Peyer's patch (tissue), 4 donors: ENCODE results near the gene CD44. TPM values are rescaled to one million over a fixed set of nuclear protein-coding genes. Genes with fewer than 3 reads are reported as not detected.
A peak's percentile ranks its signal among the peaks of the same experiment; 100 is the strongest.

Source experiments
- DNase-seq, 3 donors: peaks; one replicate each; pipeline ENCODE4 v3.0.0-alpha.2; 2017 to 2019
- H3K27ac ChIP-seq, 4 donors: fragments of 200-600 bp; sonication (generic); one replicate each; pipeline ENCODE4 v1.5.1; 2016 to 2019
- H3K27me3 ChIP-seq, 2 donors: fragments of 200-600 bp; sonication (generic); one replicate each; pipeline ENCODE4 v1.5.1; 2019
- H3K36me3 ChIP-seq, 3 donors: fragments of 200-600 bp; sonication (generic); one replicate each; pipeline ENCODE4 v1.5.1; 2016 to 2019
- H3K4me1 ChIP-seq, 4 donors: fragments of 200-600 bp; sonication (generic); one replicate each; pipeline ENCODE4 v1.5.1; 2016 to 2019
- H3K4me3 ChIP-seq, 4 donors: fragments of 200-600 bp; sonication (generic); 1 replicate in 3 of 4; 2 replicates in 1 of 4; pipeline ENCODE4 v1.5.1; 2016 to 2019; ENCODE audit warnings: mild to moderate bottlenecking in 1 of 4
- H3K9me3 ChIP-seq, 4 donors: fragments of 200-600 bp; sonication (generic); one replicate each; pipeline ENCODE4 v1.5.1; 2016 to 2019; ENCODE audit warnings: mild to moderate bottlenecking in 1 of 4
- CTCF ChIP-seq, 6 experiments: fragments of 450-650 bp in 4 of 6; fragments of 200-600 bp in 2 of 6; sonication (generic) in 1 of 6; IDR thresholded peaks; one replicate each; pipeline ENCODE4 v1.5.1; 2017 to 2019; ENCODE audit warnings: antibody characterized with exemption in 6 of 6, mild to moderate bottlenecking in 3 of 6, moderate library complexity in 1 of 6
- POLR2A ChIP-seq, 2 donors: fragments of 450-650 bp; IDR thresholded peaks; one replicate each; pipeline ENCODE4 v1.5.1; 2017; ENCODE audit warnings: antibody characterized with exemption in 2 of 2, mild to moderate bottlenecking in 2 of 2, moderate library complexity in 2 of 2
- total RNA-seq, 4 donors: library from RNA; depleted of rRNA; stranded (reverse); fragments of >200 nt; gene quantifications; one replicate each; pipeline ENCODE4 v1.1.0, GENCODE V29; 2016

Gene CD44
- total RNA-seq, 4 donors from 2014 or later = 71.6 to 412 (median 130) TPM

DNA sequence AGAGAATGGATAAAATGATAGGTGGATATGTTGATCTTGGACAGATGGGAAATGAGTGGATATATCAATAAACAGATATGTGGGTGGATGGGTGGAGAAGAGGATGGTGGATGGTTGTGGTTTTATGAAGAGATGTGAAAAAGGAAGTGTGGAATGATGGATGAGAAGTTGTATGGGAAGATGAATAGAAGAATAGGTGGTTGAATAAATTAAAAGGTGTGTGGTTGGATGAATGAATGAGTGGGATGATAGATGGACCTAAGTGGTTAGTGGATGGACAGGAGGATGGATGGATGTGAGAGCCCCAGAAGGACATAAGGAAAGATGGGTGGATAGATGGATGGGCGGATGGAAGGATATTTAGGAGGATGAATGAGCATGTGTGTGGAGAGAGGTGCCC, 913 bp upstream of the CD44 start:
- Histone ChIP-seq H3K36me3 (no peaks in the 10 kb centered on the region), H3K27me3 (no peaks in the 10 kb centered on the region), H3K9me3 (no peaks in the 10 kb centered on the region), H3K4me3 (no peak overlapping the region), H3K27ac (peak overlapping the region; percentile 91 to 96 (median 93)), H3K4me1 (peaks cover 0 to 25% (median 11%) of the 10 kb centered on the region in 4 donors)
- DNase-seq = no peak
- TF ChIP-seq CTCF (IDR thresholded peaks at IDR 0.05) = no peak
- no peak for TF ChIP-seq POLR2A (IDR thresholded peaks at IDR 0.05)

DNA sequence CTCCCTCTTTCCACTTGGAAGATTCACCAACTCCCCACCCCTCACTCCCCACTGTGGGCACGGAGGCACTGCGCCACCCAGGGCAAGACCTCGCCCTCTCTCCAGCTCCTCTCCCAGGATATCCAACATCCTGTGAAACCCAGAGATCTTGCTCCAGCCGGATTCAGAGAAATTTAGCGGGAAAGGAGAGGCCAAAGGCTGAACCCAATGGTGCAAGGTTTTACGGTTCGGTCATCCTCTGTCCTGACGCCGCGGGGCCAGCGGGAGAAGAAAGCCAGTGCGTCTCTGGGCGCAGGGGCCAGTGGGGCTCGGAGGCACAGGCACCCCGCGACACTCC, 397 bp upstream of the CD44 start:
- Histone ChIP-seq H3K9me3 (no peaks in the 10 kb centered on the region), H3K27ac (peak overlapping the region; percentile 91 to 96 (median 93)), H3K4me1 (peaks cover 0 to 30% (median 15%) of the 10 kb centered on the region in 4 donors), H3K36me3 (no peaks in the 10 kb centered on the region), H3K27me3 (no peaks in the 10 kb centered on the region), H3K4me3 (peak overlapping the region; percentile 65 to 86 (median 78))
- TF ChIP-seq CTCF (IDR thresholded peaks at IDR 0.05) = no peak
- TF ChIP-seq POLR2A (IDR thresholded peaks at IDR 0.05) = no peak
- DNase-seq = no peak

DNA sequence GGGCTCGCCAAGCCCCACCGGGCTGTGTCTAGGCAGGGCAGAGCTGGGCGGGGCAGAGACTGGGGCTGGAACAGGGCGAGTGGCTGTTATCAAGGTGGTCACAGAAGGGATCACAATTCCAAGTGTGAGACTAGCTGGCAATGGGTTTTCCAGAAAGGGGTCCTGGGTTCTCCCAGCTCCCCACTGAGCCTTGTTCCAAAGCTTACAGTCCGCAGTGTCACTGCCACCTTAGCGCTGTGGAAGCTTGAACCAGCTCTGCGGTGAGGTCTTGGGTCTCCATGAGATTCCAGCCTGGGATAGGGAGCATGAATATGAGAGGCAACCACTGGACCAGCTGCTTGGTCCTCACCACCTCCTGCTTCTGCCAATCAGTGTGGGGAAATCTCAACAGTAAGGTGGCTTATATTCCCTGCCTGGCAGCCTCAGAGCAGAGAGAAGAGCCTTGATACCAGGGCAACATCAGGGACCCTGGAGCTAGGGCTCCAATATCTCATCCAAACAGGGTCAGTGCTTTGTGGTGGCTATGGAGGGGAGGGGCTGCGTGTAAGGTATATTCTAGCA, 831 bp downstream of the CD44 start:
- H3K27me3 ChIP-seq = no peaks in the 10 kb centered on the region
- peak overlapping the region; percentile 65 to 86 (median 78) for H3K4me3 ChIP-seq
- H3K36me3 ChIP-seq = no peaks in the 10 kb centered on the region
- H3K27ac ChIP-seq = peak overlapping the region; percentile 91 to 96 (median 93)
- DNase-seq = peak in 1 of 3 donors; percentile 48
- TF ChIP-seq POLR2A (IDR thresholded peaks at IDR 0.05) = peak in 1 of 2 donors; percentile 13
- TF ChIP-seq CTCF (IDR thresholded peaks at IDR 0.05) = no peak
- peaks cover 0 to 42% (median 24%) of the 10 kb centered on the region in 4 donors for H3K4me1 ChIP-seq
- H3K9me3 ChIP-seq = no peaks in the 10 kb centered on the region

- Histone ChIP-seq H3K4me1 (peaks cover 0 to 54% (median 32%) of the 10 kb centered on the region in 4 donors), H3K9me3 (no peaks in the 10 kb centered on the region), H3K36me3 (no peaks in the 10 kb centered on the region), H3K27ac (peak overlapping the region; percentile 91 to 96 (median 93)), H3K27me3 (no peaks in the 10 kb centered on the region), H3K4me3 (peak overlapping the region; percentile 65 to 86 (median 78))
- TF ChIP-seq CTCF (IDR thresholded peaks at IDR 0.05) (no peak), POLR2A (IDR thresholded peaks at IDR 0.05) (no peak)
- no peak for DNase-seq
These were observed 2.1 kb downstream of the CD44 start for GRCh38 chr11:35141071-35141470.

- peak; percentile 64 to 87 (median 82) for DNase-seq
- peak overlapping the region; percentile 91 to 96 (median 93) for H3K27ac ChIP-seq
- TF ChIP-seq CTCF (IDR thresholded peaks at IDR 0.05) (no peak), POLR2A (IDR thresholded peaks at IDR 0.05) (no peak)
- no peaks in the 10 kb centered on the region for H3K9me3 ChIP-seq
- H3K36me3 ChIP-seq = no peaks in the 10 kb centered on the region
- peaks cover 0 to 54% (median 35%) of the 10 kb centered on the region in 4 donors for H3K4me1 ChIP-seq
- peak overlapping the region; percentile 65 to 86 (median 78) for H3K4me3 ChIP-seq
- H3K27me3 ChIP-seq = no peaks in the 10 kb centered on the region
These were observed 2.6 kb downstream of the CD44 start for GRCh38 chr11:35141571-35141971.
